Large intestine (tissue), 3 donors: ENCODE data around the gene FYB1. TPM values are rescaled to one million over a fixed set of nuclear protein-coding genes. Genes with fewer than 3 reads are reported as not detected.

ENCODE experiments used
- DNase-seq, 2 donors: peaks; one replicate each; pipeline versions ENCODE4 v3.0.0 to v3.0.0-alpha.2; 2013
- H3K27ac ChIP-seq: one replicate; pipeline ENCODE4 v1.5.1; 2013; ENCODE audit warnings: low read length
- H3K27me3 ChIP-seq: 2 replicates; pipeline ENCODE4 v1.6.1; 2013; ENCODE audit warnings: low read length; ENCODE audit not compliant: control insufficient read depth, insufficient read depth
- H3K36me3 ChIP-seq: 2 replicates; pipeline ENCODE4 v1.6.1; 2013; ENCODE audit warnings: low read length; ENCODE audit not compliant: control insufficient read depth, insufficient read depth
- H3K4me1 ChIP-seq: one replicate; pipeline ENCODE4 v1.6.1; 2013; ENCODE audit warnings: low read length; ENCODE audit not compliant: control insufficient read depth, insufficient read depth
- H3K4me3 ChIP-seq: one replicate; pipeline ENCODE4 v1.5.1; 2013; ENCODE audit warnings: low read length
- H3K9me3 ChIP-seq: one replicate; pipeline ENCODE4 v1.6.1; 2013; ENCODE audit warnings: mild to moderate bottlenecking, low read depth, low read length, moderate library complexity; ENCODE audit not compliant: control insufficient read depth
- WGBS: methylation state at CpG from one replicate; pipeline ENCODE4 v1.1.5; 2013; ENCODE audit warnings: low lambda C conversion rate; ENCODE audit not compliant: insufficient coverage; 5-methylcytosine and 5-hydroxymethylcytosine counted together
- polyA plus RNA-seq: library from polyadenylated mRNA; unstranded; fragments of 120-200 nt; gene quantifications from one replicate; pipeline ENCODE4 v1.2.1, GENCODE V29; 2013

The FYB1 gene
- polyA plus RNA-seq, 1 donor, result 6.8 TPM

GRCh38 chr5:39138892-39139291 is 80.5 kb downstream of the FYB1 start:
- H3K27me3 ChIP-seq, result peaks cover 3% of the 10 kb centered on the region
- no peaks in the 10 kb centered on the region for H3K9me3 ChIP-seq
- no CpG with 5 or more reads among the region's 2 CpGs for WGBS
- H3K4me3 ChIP-seq, result no peak overlapping the region
- no peak for DNase-seq
- H3K4me1 ChIP-seq, result no peaks in the 10 kb centered on the region
- no peak overlapping the region for H3K27ac ChIP-seq
- no peaks in the 10 kb centered on the region for H3K36me3 ChIP-seq

- 0% methylated on average over 1 of the region's 9 CpGs for WGBS
Measured at GRCh38 chr5:39137819-39138451, 81.4 kb downstream of the FYB1 start.

GRCh38 chr5:39137391-39137790 is 82.0 kb downstream of the FYB1 start:
- Histone ChIP-seq H3K27me3 (peaks cover under 1% of the 10 kb centered on the region), H3K4me1 (no peaks in the 10 kb centered on the region), H3K4me3 (no peak overlapping the region), H3K9me3 (no peaks in the 10 kb centered on the region), H3K36me3 (no peaks in the 10 kb centered on the region), H3K27ac (no peak overlapping the region)
- DNase-seq, result no peak
- WGBS, result 100% methylated on average over 2 of the region's 2 CpGs

More at GRCh38 chr5:39137819-39138451, 81.4 kb downstream of the FYB1 start:
- no peak for DNase-seq
- no peak overlapping the region for H3K4me3 ChIP-seq
- no peak overlapping the region for H3K27ac ChIP-seq
- H3K4me1 ChIP-seq, result no peaks in the 10 kb centered on the region
- H3K27me3 ChIP-seq, result peaks cover 3% of the 10 kb centered on the region
- no peaks in the 10 kb centered on the region for H3K36me3 ChIP-seq
- H3K9me3 ChIP-seq, result no peaks in the 10 kb centered on the region

- Histone ChIP-seq H3K4me1 (no peaks in the 10 kb centered on the region), H3K27me3 (no peaks in the 10 kb centered on the region), H3K36me3 (no peaks in the 10 kb centered on the region), H3K4me3 (no peak overlapping the region), H3K9me3 (no peaks in the 10 kb centered on the region), H3K27ac (no peak overlapping the region)
- WGBS, result 100% methylated on average over 1 of the region's 3 CpGs
- no peak for DNase-seq
Measured at GRCh38 chr5:39132792-39133191, 86.6 kb downstream of the FYB1 start.

GRCh38 chr5:39132128-39132447 is 87.3 kb downstream of the FYB1 start:
- no peak for DNase-seq
- Histone ChIP-seq H3K36me3 (no peaks in the 10 kb centered on the region), H3K4me3 (no peak overlapping the region), H3K4me1 (no peaks in the 10 kb centered on the region), H3K27me3 (no peaks in the 10 kb centered on the region), H3K9me3 (no peaks in the 10 kb centered on the region), H3K27ac (no peak overlapping the region)
- WGBS, result no CpG with 5 or more reads among the region's 3 CpGs

- no peaks in the 10 kb centered on the region for H3K9me3 ChIP-seq
- H3K27me3 ChIP-seq, result no peaks in the 10 kb centered on the region
- no peaks in the 10 kb centered on the region for H3K4me1 ChIP-seq
- H3K4me3 ChIP-seq, result no peak overlapping the region
- WGBS, result 90% methylated on average over 2 of the region's 3 CpGs
- no peaks in the 10 kb centered on the region for H3K36me3 ChIP-seq
- DNase-seq, result no peak
- H3K27ac ChIP-seq, result no peak overlapping the region
Measured at GRCh38 chr5:39131210-39132127, 87.9 kb downstream of the FYB1 start.

- Histone ChIP-seq H3K9me3 (no peaks in the 10 kb centered on the region), H3K27me3 (no peaks in the 10 kb centered on the region), H3K4me1 (no peaks in the 10 kb centered on the region), H3K4me3 (no peak overlapping the region), H3K27ac (no peak overlapping the region), H3K36me3 (no peaks in the 10 kb centered on the region)
- WGBS, result no CpG with 5 or more reads among the region's 1 CpG
- no peak for DNase-seq
Measured at GRCh38 chr5:39130716-39131115, 88.6 kb downstream of the FYB1 start.

- H3K27me3 ChIP-seq, result peaks cover 6% of the 10 kb centered on the region
- H3K9me3 ChIP-seq, result no peaks in the 10 kb centered on the region
- H3K4me3 ChIP-seq, result no peak overlapping the region
- DNase-seq, result no peak
- no peaks in the 10 kb centered on the region for H3K36me3 ChIP-seq
- H3K27ac ChIP-seq, result no peak overlapping the region
- no peaks in the 10 kb centered on the region for H3K4me1 ChIP-seq
- no CpG with 5 or more reads among the region's 2 CpGs for WGBS
Measured at GRCh38 chr5:39121922-39122321, 97.4 kb downstream of the FYB1 start.

GRCh38 chr5:39121315-39121714 is 98.0 kb downstream of the FYB1 start:
- H3K4me1 ChIP-seq, result no peaks in the 10 kb centered on the region
- WGBS, result no CpG with 5 or more reads among the region's 1 CpG
- H3K27ac ChIP-seq, result no peak overlapping the region
- DNase-seq, result no peak
- H3K27me3 ChIP-seq, result peaks cover 6% of the 10 kb centered on the region
- no peaks in the 10 kb centered on the region for H3K36me3 ChIP-seq
- H3K9me3 ChIP-seq, result no peaks in the 10 kb centered on the region
- H3K4me3 ChIP-seq, result no peak overlapping the region

GRCh38 chr5:39120052-39120420 is 99.3 kb downstream of the FYB1 start:
- DNase-seq, result no peak
- no peaks in the 10 kb centered on the region for H3K9me3 ChIP-seq
- H3K27ac ChIP-seq, result no peak overlapping the region
- peaks cover 6% of the 10 kb centered on the region for H3K27me3 ChIP-seq
- H3K36me3 ChIP-seq, result no peaks in the 10 kb centered on the region
- no peak overlapping the region for H3K4me3 ChIP-seq
- H3K4me1 ChIP-seq, result no peaks in the 10 kb centered on the region
- WGBS, result 100% methylated on average over 1 of the region's 1 CpG
